ENCODE results near the gene IL9R.
"Not testable (repeated sequence)": the region's sequence is repeated elsewhere in the genome, so short reads cannot be mapped to it uniquely, and the experiment has no call there.

IL9R gene, protein sequence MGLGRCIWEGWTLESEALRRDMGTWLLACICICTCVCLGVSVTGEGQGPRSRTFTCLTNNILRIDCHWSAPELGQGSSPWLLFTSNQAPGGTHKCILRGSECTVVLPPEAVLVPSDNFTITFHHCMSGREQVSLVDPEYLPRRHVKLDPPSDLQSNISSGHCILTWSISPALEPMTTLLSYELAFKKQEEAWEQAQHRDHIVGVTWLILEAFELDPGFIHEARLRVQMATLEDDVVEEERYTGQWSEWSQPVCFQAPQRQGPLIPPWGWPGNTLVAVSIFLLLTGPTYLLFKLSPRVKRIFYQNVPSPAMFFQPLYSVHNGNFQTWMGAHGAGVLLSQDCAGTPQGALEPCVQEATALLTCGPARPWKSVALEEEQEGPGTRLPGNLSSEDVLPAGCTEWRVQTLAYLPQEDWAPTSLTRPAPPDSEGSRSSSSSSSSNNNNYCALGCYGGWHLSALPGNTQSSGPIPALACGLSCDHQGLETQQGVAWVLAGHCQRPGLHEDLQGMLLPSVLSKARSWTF

DNA sequence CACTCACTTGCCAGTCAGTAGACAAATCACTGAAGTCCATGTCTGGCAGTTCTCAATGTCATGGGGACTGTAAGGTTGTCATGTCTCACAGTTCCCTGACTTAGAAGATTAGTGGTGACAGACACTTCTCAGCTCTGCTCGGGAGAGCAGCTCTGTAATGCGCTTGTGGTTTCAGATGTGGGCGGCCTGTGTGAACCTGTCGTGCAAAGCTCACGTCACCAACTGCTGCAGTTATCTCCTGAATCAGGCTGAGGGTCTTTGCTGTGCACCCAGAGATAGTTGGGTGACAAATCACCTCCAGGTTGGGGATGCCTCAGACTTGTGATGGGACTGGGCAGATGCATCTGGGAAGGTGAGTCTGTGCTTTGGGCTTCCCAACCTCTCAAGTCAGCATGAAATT lies at the start of gene IL9R:
IL9R (plus strand) TSS at position 261 of the 400 bp plus-strand sequence; CDS start at position 325, 64 bp downstream.
- DNase-seq, result no peak

DNA sequence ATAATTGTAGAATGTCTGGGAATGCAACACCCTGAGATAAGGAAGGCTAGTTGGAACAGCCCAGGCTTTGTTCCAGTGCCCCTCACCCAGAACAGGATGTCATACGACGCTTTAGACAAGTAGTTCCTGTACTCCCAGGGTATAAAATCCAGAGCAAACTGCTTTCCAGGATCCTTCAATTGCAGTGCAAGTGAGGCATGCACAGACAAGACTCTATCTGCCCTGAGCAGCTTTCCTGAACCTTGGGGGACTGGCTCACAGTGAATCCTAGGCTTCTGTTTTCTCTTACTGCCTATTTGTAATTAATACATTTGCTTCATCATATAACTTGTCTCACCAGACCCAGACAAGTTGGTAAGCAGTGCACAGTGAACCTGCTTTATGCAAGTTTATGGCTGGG lies 48.4 kb upstream of the IL9R start:
- no peak for DNase-seq

DNA sequence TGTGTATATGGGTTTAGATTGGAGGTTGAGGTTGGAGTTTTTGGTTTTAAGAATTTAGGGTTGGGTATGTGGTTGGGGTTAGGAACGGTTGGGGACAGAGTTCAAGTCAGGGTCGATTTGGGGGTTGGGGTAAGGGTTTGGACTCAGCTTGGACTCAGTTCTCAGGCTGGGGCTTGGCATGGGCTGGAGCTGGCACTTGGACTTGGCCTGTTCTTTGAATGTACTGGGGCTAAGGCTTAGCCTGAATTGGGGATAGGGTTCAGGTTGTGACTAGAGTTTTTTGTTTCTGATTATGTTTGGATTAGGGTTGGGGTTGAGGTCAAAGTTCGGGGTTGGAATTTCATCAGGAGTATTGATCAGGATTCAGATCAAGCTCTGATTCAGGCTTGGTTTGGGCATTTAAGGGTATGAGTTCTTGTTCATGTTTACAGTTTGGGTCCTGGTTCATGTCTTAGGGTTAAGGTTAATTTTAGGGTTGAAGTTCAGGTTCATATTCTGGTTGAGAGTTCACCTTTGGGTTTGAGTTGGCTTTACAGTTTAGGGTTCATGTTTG lies 46.2 kb upstream of the IL9R start:
- no peak for DNase-seq

DNA sequence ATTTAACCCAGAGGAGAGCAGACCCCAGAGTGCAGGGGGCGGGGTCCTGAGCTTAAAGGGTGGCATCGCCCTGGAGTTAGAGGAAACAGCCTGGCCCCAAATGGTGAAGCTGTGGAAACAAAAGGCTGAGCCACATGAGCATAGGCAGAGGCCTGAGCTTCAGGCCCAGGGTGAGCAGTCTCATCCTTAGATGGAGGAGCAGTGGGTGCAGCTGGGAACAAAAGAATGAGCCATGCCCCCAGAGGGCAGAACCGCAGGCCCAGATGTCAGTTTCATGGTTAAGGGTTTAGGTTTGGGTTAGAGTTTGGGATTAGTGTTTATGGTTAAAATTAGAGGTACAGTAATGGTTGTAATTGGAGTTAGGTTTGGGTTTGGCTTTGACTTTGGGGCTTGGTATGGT lies 44.4 kb upstream of the IL9R start:
- DNase-seq, result no peak

DNA sequence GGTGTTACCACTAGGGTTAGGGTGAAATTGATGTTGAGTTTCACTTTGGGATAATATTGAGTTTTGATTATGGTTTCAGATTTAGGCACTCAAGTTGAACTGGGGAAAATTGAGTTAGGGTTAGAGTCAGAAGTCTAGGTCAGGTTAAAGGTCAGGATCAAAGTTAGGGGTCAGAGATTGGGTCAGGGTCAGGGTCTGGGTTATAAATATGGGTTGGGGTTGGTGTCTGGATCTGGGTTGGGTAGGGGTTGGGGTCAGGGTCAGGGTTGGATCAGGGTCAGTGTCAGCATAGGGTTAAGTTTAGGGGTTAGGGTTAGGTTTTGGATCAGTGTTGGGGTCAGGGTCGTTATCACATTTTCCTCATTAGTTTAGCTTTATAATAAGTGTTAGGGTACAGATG lies 42.7 kb upstream of the IL9R start:
- no peak for DNase-seq

DNA sequence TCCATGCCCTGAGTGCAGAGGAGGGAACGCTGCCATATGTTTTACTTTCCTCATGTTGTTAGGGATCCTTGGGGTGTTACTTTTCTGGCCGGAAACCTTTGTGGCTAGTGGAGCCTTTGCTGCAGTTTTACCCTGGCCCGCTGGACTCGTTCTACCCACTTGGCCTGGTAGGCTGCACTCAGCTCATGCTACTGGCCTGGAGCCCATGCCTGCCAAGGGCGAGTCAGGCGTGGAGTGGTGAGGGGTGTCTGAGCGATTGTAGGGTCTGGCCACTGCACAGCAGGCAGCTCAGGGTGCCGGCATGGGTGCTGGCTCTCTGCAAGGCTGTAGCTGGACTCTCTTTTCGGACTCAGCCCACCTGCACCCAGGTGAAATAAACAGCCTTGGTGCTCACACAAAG lies 41.4 kb upstream of the IL9R start:
- no peak for DNase-seq

DNA sequence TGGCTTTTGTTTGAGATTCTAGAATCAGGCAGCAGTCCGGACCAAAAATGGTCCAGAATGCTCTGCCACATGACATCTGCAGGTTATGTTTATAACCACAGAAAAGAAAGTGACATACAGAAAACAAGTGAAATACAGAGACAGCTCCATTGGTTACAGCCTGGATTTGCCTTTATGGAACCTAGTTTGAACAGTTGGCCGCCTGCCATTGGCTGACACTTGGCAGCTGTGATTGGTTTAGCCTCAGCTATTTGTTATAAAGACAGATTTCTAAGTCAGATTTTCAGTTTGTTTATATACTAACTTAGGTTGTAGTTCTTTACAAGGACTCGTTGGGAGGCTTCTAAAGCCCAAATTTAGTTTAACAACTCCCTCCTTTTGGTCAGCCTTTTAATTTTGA lies 40.8 kb upstream of the IL9R start:
- no peak for DNase-seq

DNA sequence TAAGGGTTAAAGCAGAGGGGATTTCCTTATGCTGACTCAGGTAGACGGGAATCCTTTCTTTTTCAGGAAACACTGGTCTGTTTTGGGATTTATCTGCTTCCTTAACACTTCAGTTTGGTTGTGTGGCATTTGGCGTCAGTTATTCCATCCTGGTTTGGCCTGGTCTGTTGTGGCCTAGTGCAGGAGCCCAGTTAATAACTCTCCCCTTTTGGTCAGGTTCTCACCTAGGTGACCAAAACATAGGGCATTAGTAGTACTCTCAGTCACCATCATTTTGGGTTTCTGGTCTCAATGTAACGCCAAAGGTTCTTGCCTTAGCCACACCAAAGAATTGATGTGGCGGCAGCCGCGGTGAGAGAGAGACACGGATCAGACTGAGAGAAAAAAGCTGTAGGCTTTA lies 39.7 kb upstream of the IL9R start:
- no peak for DNase-seq

DNA sequence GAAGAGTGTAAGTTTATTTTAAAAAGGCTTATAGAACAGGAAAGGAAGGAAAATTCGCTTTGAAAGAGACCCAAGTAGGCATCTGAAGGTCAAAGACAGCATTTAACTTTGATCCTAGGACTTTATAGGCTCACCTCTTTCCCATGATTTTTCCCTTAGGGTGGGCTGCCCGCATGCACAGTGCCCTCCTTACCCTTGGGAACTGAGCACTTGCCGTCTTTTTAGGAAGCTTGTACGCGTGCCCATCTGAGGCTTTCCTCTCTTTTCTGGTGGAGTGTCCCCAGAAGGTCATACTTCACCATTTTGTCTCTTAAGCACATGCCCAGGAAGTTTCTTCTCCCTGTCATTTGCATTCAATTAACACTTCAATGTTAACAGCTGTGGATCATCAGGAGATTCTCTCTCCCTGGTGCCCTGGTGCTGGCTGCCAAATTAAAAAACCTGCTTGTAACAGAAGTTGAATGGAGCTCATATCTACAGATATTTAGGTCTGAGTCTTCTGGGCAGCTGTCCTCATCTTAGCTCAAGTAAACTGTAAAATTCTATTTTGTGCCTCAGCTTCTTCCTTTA lies 38.4 kb upstream of the IL9R start:
- no peak for DNase-seq

DNA sequence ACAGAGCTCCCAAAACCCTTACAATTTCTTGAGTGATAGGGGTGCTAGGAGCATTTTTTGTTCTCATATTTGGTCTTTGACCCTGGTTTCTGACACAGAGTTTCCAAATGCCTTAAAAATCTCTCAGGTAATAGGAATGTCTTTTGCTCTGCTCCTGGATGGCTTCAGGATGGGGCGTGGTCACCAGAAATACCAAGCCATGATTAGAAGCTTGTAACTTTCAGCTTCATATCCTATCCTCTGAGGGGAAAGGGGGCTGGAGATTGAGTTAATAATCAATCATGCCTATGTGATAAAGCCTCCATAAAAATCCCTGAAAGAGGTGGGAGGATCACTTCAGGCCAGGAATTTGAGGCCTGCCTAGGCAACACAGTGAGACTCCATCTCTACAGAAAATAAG lies 34.6 kb upstream of the IL9R start:
- DNase-seq, result no peak

DNA sequence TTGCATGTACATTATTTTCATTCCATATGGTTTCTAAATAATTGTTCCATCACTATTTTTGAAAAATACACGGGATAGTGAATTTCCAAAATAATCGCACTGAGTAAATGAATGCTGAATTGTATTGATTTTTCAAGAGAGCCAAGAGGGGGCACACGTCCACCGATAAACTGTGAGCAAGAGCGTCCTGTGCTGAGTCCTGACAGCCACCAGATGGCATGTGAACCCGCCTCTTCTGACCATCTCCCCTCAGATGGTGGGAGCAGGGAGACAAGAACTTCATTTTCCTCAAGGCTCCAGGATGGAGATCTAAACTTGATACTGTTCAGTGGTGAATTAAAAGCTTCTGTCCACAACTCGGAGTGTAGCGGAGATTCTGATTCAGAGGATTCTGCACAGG lies 30.6 kb upstream of the IL9R start:
- no peak for DNase-seq

DNA sequence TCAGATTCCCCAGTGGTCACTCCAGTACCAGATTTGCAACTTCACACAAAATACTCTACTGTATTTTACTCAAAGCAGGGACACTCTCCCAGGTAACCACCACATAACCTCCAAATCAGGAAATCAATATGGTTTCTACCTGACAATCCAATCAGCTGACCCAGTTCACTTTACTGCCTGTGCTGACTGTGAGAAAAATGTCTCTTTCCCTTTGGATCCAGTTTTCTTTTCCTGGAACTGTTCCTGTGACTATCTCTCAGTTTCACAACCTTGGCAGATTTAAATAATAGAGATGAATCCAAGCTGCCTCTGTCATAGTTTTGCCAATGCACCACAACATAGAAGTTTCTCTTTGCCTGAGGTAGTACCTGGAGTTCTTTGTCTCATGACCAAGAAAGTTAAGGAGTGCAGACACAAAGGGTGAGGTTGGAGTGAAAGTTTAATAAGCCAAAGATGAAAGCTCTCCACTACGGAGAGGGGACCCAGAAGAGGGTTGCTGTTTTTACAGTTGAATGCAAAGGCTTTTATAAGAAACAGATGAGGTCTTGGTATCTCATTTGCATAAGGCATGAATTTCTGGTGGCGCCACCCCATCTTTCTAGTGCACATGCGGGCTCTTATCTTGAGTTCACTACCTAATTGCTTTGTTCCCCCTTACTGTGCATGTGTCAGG lies 29.7 kb upstream of the IL9R start:
- DNase-seq, result no peak

DNA sequence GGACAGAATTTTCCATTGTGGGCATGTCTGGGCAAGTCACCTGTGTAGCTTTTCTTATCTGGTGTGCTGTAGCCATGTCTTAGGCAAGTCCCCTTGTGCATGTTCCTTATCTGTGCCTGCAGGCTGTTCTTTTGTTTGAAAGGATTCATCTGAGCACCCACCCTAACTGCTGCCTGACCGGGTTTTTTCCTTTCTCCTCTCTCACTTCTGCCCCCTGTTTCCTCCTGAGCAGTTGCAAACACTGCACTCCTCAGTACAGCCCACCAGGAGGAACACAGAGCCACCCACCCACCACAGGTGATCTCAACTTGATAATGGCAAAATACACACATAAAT lies 29.2 kb upstream of the IL9R start:
- no peak for DNase-seq

DNA sequence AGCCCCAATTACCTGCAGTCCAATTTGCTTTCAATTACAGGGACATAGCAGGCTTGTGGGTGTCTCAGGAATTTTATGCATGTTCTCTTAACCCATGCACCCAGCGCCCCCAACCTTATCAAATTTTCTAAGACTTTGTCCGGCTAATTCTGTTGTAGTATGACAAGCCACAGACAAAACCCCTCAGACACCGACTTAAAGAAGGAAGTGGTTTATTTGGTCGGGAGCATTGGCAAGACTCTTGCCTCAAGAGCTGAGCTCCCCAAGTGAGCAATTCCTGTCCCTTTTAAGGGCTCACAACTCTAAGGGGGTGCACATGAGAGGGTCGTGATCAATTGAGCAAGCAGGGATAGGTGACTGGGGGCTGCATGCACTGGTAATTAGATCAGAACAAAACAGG lies 28.7 kb upstream of the IL9R start:
- DNase-seq, result no peak

DNA sequence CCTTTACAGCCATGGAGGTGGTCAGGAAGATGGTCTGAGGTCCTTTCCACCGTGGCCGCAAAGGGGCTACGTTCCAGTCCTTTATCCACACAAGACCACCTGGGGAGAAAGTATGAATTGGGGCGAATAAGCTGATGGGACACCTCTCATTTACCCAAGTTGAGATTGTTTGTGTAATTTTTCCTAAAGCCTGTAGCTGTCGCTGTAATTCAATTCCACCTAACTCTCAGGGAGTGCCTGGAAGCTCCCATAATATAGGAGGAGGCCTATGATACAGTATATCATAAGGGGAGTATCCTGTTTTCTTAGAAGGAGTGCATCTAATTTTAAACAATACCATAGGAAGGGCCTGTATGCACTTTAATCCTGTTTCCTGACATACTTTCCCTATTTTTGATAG lies 25.8 kb upstream of the IL9R start:
- not testable (repeated sequence) for DNase-seq

DNA sequence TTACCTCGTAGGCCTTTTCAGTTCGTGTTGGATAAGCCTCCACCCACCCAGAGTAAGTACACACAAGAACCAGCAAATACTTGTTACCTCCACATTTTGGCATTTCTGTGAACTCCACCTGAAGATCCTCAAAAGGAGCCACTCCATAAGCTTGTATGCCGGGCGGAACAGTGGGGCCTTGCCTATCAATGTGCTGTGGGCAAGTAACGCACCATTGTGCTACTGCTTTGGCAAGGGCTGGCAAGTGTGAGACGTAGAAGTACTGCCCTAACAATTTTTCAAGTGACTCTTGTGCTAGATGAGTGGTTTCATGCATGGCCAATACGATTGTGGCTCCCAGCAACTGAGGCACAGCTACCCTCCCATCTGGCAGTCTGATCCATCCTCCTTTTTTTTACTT lies 25.3 kb upstream of the IL9R start:
- not testable (repeated sequence) for DNase-seq

DNA sequence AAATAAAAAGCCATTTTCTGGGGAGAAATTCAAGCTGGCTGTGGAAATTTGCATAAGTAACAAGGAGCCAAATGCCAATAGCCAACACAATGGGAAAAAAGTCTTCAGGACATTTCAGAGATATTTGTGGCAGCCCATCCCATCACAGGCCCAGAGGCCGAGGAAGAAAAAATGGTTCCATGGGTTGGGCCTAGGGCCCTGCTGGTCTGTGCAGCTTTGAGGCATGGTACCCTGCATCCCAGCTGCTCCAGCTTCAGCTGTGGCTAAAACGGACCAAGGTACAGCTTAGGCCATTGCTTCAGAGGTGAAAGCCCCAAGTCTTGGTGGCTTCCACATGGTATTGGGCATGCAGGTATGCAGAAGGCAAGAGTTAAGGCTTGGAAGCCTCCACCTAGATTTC lies 14.2 kb upstream of the IL9R start:
- no peak for DNase-seq

DNA sequence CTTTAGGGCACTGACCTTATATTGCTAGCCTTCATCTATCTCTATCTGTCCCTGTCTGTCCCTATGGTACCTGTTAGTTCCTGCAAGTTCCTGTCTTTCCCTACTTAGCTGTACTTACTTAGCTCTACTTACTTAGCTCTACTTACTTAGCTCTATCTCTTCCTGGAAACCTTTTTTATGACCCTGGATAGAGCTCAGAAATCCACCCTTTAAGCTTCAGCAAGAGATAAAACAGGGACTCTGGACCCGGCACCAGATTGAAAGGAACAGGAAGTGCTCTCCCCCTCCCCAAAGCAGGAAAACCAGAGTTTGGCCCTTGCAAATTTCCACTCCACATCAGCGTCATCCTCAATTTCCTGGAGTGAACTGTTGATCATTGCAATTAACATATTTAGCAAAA lies 12.3 kb upstream of the IL9R start:
- DNase-seq, result no peak

DNA sequence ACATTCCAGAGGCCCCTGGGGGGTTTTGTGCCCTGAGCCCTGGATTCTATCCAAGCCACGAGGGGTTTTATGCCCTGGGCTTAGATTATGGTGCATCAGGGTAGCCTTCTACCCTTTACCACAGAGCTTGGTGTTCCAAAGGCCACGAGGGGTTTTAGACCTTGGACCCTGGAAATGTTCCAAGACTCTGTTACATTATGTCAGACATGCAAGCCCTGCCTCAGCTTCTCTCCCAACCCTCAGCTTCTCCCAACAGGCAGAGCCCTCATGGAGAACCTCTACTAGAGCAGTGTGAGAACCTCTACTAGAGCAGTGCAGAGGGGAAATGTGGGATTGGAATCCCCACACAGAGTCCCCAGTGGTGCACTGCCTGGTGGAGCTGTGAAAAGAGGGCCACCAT lies 10.5 kb upstream of the IL9R start:
- not testable (repeated sequence) for DNase-seq

DNA sequence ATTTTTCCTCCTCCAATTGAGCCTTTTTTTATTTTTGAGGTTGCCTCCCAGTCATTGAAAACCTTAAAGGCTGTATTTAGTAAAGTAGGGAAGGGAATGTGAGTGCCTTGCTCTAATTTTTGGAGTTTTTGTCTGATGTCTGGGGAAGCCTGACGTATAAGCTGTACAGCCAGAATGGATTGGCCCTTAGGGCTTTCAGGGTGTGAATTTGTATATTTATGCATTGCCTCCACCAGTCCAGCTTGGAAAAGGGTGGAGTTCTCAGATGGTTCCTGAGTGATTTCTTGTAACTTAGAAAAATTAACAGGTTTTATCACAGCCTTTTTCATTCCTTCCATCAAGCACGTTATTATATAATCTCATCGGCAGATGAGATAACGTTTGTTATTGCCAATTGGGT lies 8.6 kb upstream of the IL9R start:
- no peak for DNase-seq

DNA sequence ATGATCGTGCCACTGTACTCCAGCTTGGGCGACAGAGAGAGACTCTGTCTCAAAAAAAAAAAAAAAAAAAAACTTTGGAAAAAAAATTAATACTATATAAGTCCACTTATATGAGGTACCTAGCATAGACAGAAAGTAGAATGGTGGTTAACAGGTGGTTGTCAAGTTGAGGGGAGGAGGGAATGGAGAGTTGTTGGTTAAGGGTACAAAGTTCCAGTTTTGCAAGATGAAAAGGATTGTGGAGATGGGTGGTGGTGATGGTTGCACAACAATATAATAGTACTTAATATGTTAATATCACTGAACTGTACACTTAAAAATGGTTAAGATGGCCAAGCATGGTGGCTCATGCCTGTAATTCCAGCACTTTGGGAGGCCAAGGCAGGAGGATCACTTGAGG lies 4.1 kb upstream of the IL9R start:
- DNase-seq, result no peak

DNA sequence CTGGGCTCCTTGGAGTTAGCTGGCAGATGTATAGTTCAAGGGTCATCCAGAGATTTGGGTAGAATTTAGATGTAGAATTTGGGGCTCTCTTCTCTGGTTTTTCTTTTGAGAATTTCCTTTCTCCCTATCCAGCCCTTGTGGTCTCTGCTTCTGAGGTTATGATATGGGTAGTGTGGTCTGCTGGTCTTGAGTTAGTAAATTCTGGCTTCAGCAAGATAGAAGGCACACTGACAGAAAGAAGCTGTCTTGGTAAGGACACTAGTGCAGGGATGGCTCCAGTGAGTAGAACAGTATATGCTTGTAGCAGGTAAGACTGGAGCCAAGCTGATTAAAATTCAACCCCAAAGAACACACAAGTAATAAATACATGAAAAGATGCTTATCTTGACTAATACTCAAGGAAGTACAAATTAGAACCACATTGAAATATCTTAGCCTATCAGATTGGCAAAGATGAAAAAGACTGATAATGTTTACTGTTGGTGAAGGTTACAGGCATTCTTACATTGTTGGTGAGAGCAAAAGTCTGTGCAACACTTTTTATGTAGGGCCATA lies 2.1 kb upstream of the IL9R start:
- no peak for DNase-seq

DNA sequence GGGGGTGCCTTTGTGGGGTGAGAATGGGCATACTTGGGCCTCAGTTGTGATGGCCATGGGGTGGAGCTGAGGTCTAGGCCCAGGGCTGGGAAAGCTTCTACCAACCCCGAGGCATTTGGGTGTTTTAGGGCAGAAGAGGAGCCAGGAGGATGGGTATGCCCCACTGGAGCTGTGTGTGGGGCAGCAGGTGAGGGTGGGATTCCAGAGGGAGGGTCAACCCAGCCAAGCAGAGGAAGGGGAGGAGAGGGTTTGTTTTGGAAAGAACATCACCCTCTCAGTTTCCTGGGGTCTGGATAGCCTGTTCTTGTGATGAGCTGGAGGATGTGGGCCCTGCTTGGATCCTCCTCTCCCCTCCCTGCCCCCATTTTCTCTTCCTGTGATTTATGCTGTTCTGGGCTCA lies 620 bp downstream of the IL9R start:
- no peak for DNase-seq

All from retina (tissue), 1 donor.